ENCODE data around the gene TSPAN9.

- TF ChIP-seq CTCF (IDR thresholded peaks at IDR 0.05) (no peak), POLR2A (IDR thresholded peaks at IDR 0.05) (no peak)
Measured at GRCh38 chr12:3113671-3114325, 36.6 kb downstream of the TSPAN9 start.

Measured in testis (tissue), 2 donors.